ENCODE results near the gene TYMS. TPM values are rescaled to one million over a fixed set of nuclear protein-coding genes. Genes with fewer than 3 reads are reported as not detected.

The TYMS gene
- total and polyA plus RNA-seq, 9 of the 15 experiments (the other 6 are each of a cell fraction or from before 2014, with no cell fraction given) = 69.1 to 409 (median 175) TPM

- H3K4me2 ChIP-seq (ENCODE audit: insufficient read depth, low read length) = no peak overlapping the region
These were observed 10.8 kb downstream of the TYMS start for GRCh38 chr18:668260-668659.

More at GRCh38 chr18:668260-668659, 10.8 kb downstream of the TYMS start:
- Histone ChIP-seq H3K9me1 (ENCODE audit: control insufficient read depth, insufficient read depth, low read length) (no peaks in the 10 kb centered on the region), H3K36me3 (ENCODE audit: control insufficient read depth, insufficient read depth, low read length) (peaks cover 69% of the 10 kb centered on the region), H2AFZ (ENCODE audit: low read depth, low read length) (no peak overlapping the region), H3K9me3 (replicated peaks; ENCODE audit: control insufficient read depth, insufficient read depth, low read depth, low read length) (no peaks in the 10 kb centered on the region), H4K20me1 (replicated peaks; ENCODE audit: control insufficient read depth, insufficient read depth, low read length) (peaks cover 9% of the 10 kb centered on the region; the same call in 1 of the 2 replicates), H3K4me3 (no peak overlapping the region), H3K4me1 (replicated peaks in 1 of 2; ENCODE audit: control insufficient read depth in 2 of 2, insufficient read depth in 2 of 2, low read length in 2 of 2) (no peaks in the 10 kb centered on the region), H3K27ac (ENCODE audit: extremely low read depth, low read depth, low read length) (no peak overlapping the region), H3K79me2 (ENCODE audit: control insufficient read depth, insufficient read depth, low read length) (peaks cover 33% of the 10 kb centered on the region), H3K27me3 (ENCODE audit: control insufficient read depth in 2 of 2, insufficient read depth in 2 of 2, low read length in 2 of 2) (no peaks in the 10 kb centered on the region), H3K9ac (ENCODE audit: insufficient read depth in 1 of 2, low read depth in 2 of 2, low read length in 2 of 2) (no peak overlapping the region)
- intact Hi-C loops (cut with micrococcal nuclease) (no loop called here), in situ Hi-C loops (cut with MboI) (no loop called here)
- DNase-seq (ENCODE audit: extremely low read depth in 1 of 4, low spot score in 3 of 4) (no peak), ATAC-seq (no peak), FAIRE-seq (no peak)
- POLR2A ChIA-PET = interaction anchor here (1.4 to 1.8 kb wide), 2 partner anchors 10 kb away, joined by 4 to 12 read pairs; partner anchors contain the start of gene TYMS
- CTCF ChIA-PET (ENCODE audit: low intra/inter-chr PET ratio) = no interaction called here
- no peak for TF ChIP-seq DEAF1 (CRISPR knock-in tag; IDR thresholded peaks at IDR 0.05)
- no peak for TF ChIP-seq HNRNPUL1 (IDR thresholded peaks at IDR 0.05; ENCODE audit: low read length)
- TF ChIP-seq EZH2 (IDR thresholded peaks at IDR 0.05; ENCODE audit: borderline replicate concordance, low read depth, low read length) = no peak
- no peak for TF ChIP-seq TAF9B (IDR thresholded peaks at IDR 0.05; ENCODE audit: partially characterized antibody)
- no peak for TF ChIP-seq DMBX1 (CRISPR knock-in tag; IDR thresholded peaks at IDR 0.05; ENCODE audit: borderline replicate concordance)
- no peak for TF ChIP-seq HDAC2 (IDR thresholded peaks at IDR 0.05)
- TF ChIP-seq DNMT1 (IDR thresholded peaks at IDR 0.05) = no peak
- TF ChIP-seq FOXK2 (conservative IDR thresholded peaks at IDR 0.05 in 1 of 2, IDR thresholded peaks at IDR 0.05 in 1 of 2; ENCODE audit: low read depth in 2 of 2) = no peak
- TF ChIP-seq ATF4 (CRISPR knock-in tag; IDR thresholded peaks at IDR 0.05) = no peak
- no peak for TF ChIP-seq SNIP1 (IDR thresholded peaks at IDR 0.05; ENCODE audit: low read depth)
- no peak for TF ChIP-seq ZMIZ1 (IDR thresholded peaks at IDR 0.05; ENCODE audit: low read depth in 2 of 2, low read length in 2 of 2)
- TF ChIP-seq ZNF395 (CRISPR knock-in tag; IDR thresholded peaks at IDR 0.05) = no peak
- no peak for TF ChIP-seq U2AF2 (optimal IDR thresholded peaks at IDR 0.05; ENCODE audit: low read depth, low read length)
- TF ChIP-seq ZNF263 (CRISPR knock-in tag; IDR thresholded peaks at IDR 0.05; ENCODE audit: borderline replicate concordance) = no peak
- whole genome bisulfite sequencing (ENCODE audit: insufficient coverage, low coverage, missing lambda C conversion rate) = 50% methylated on average over 1 of the region's 1 CpG
- BruUV-seq (replicated peaks) = no TSS peak
